ENCODE results near the gene CHN2. TPM values are rescaled to one million over a fixed set of nuclear protein-coding genes. Genes with fewer than 3 reads are reported as not detected.

The CHN2 gene
- total RNA-seq, 1 experiment from 2014 or later: 2.1 TPM

GRCh38 chr7:29228289-29229011, 33.9 kb downstream of the CHN2 start:
- no peak for DNase-seq (ENCODE audit: low read depth, low spot score)
- no peak for ATAC-seq
- Histone ChIP-seq H3K27me3 (ENCODE audit: insufficient read depth, low read length) (no peaks in the 10 kb centered on the region), H3K9me2 (ENCODE audit: insufficient read depth) (no peaks in the 10 kb centered on the region), H4K20me1 (ENCODE audit: insufficient read depth) (no peaks in the 10 kb centered on the region), H2AFZ (ENCODE audit: low read depth, low read length, poor library complexity, severe bottlenecking) (no peak overlapping the region), H3K79me2 (ENCODE audit: insufficient read depth, low read length) (no peaks in the 10 kb centered on the region), H3K27ac (ENCODE audit: low read depth, low read length) (no peak overlapping the region), H3K9ac (ENCODE audit: low read length) (no peak overlapping the region), H3K4me1 (ENCODE audit: control insufficient read depth in 1 of 2, insufficient read depth in 2 of 2, low read length in 2 of 2) (no peaks in the 10 kb centered on the region), H3K4me3 (replicated peaks in 1 of 2; ENCODE audit: low read depth in 1 of 2, low read length in 2 of 2) (no peak overlapping the region), H3K9me3 (ENCODE audit: control insufficient read depth in 1 of 2, insufficient read depth in 1 of 2, low read depth in 1 of 2, low read length in 2 of 2) (no peaks in the 10 kb centered on the region), H3K36me3 (ENCODE audit: control insufficient read depth in 1 of 2, insufficient read depth in 2 of 2, low read length in 2 of 2) (no peaks in the 10 kb centered on the region), H3K4me2 (ENCODE audit: low read length) (no peak overlapping the region)
- TF ChIP-seq JUND (IDR thresholded peaks at IDR 0.05): no peak
- TF ChIP-seq CTCF (IDR thresholded peaks at IDR 0.05 in 2 of 3, conservative IDR thresholded peaks at IDR 0.05 in 1 of 3; ENCODE audit: borderline replicate concordance in 1 of 3, insufficient read depth in 1 of 3, low read depth in 2 of 3, low read length in 2 of 3): no peak
- TF ChIP-seq CEBPB (IDR thresholded peaks at IDR 0.05; ENCODE audit: low read depth): no peak
- no peak for TF ChIP-seq ATF3 (IDR thresholded peaks at IDR 0.05)
- no peak for TF ChIP-seq EZH2phosphoT487 (IDR thresholded peaks at IDR 0.05; ENCODE audit: borderline replicate concordance)
- no TSS peak for BruUV-seq (replicated peaks)
- POLR2A ChIA-PET: no interaction called here
- RAD21 ChIA-PET (ENCODE audit: low non-redundant PET in 1 of 2, low total read pairs in 2 of 2, uncharacterized antibody in 2 of 2, unreplicated experiment in 2 of 2): no interaction called here
- CTCF ChIA-PET: interaction anchor here (1.7 kb wide), 1 partner anchor 12 kb away, joined by 4 read pairs; no protein-coding TSS in a partner anchor
- intact Hi-C loops (cut with micrococcal nuclease): no loop called here

- no peaks in the 10 kb centered on the region for H3K27me3 ChIP-seq (ENCODE audit: insufficient read depth, low read length)
- no peak overlapping the region for H3K9ac ChIP-seq (ENCODE audit: low read length)
- RAD21 ChIA-PET (ENCODE audit: low non-redundant PET in 1 of 2, low total read pairs in 2 of 2, uncharacterized antibody in 2 of 2, unreplicated experiment in 2 of 2): no interaction called here
- H3K9me2 ChIP-seq (ENCODE audit: insufficient read depth): no peaks in the 10 kb centered on the region
- POLR2A ChIA-PET: no interaction called here
- no peak overlapping the region for H3K4me3 ChIP-seq (replicated peaks in 1 of 2; ENCODE audit: low read depth in 1 of 2, low read length in 2 of 2)
- CTCF ChIA-PET: interaction anchor here (0.6 to 1.7 kb wide), 2 partner anchors 11 to 302 kb away, joined by 3 to 4 read pairs; no protein-coding TSS in a partner anchor
- no TSS peak for BruUV-seq (replicated peaks)
- H3K27ac ChIP-seq (ENCODE audit: low read depth, low read length): no peak overlapping the region
- no peaks in the 10 kb centered on the region for H4K20me1 ChIP-seq (ENCODE audit: insufficient read depth)
- H3K4me2 ChIP-seq (ENCODE audit: low read length): no peak overlapping the region
- ATAC-seq (no peak), DNase-seq (ENCODE audit: low read depth, low spot score) (no peak)
- H2AFZ ChIP-seq (ENCODE audit: low read depth, low read length, poor library complexity, severe bottlenecking): no peak overlapping the region
- H3K36me3 ChIP-seq (ENCODE audit: control insufficient read depth in 1 of 2, insufficient read depth in 2 of 2, low read length in 2 of 2): no peaks in the 10 kb centered on the region
- no peaks in the 10 kb centered on the region for H3K4me1 ChIP-seq (ENCODE audit: control insufficient read depth in 1 of 2, insufficient read depth in 2 of 2, low read length in 2 of 2)
- H3K79me2 ChIP-seq (ENCODE audit: insufficient read depth, low read length): no peaks in the 10 kb centered on the region
- H3K9me3 ChIP-seq (ENCODE audit: control insufficient read depth in 1 of 2, insufficient read depth in 1 of 2, low read depth in 1 of 2, low read length in 2 of 2): no peaks in the 10 kb centered on the region
- TF ChIP-seq POLR2A (IDR thresholded peaks at IDR 0.05; ENCODE audit: borderline replicate concordance, extremely low read depth, insufficient read depth, insufficient read length): no peak
- no peak for TF ChIP-seq SIN3A (IDR thresholded peaks at IDR 0.05; ENCODE audit: low read depth)
- TF ChIP-seq ZNF274 (IDR thresholded peaks at IDR 0.05; ENCODE audit: low read depth, low read length): no peak
- TF ChIP-seq JUND (IDR thresholded peaks at IDR 0.05): no peak
- TF ChIP-seq ATF3 (IDR thresholded peaks at IDR 0.05): no peak
- intact Hi-C loops (cut with micrococcal nuclease): no loop called here
Measured at GRCh38 chr7:29229066-29229465, 34.5 kb downstream of the CHN2 start.

All from HCT116 (cell line).